Caco-2 (cell line): ENCODE data around the gene TSHZ2. TPM values are rescaled to one million over a fixed set of nuclear protein-coding genes. Genes with fewer than 3 reads are reported as not detected.
"Not testable (repeated sequence)": the region's sequence is repeated elsewhere in the genome, so short reads cannot be mapped to it uniquely, and the experiment has no call there.

ENCODE experiments used
- BruUV-seq: library from RNA; stranded (reverse); fragments of 400-500 nt; replicated peaks from 2 replicates; lab custom pipeline; 2021; lab: Mats Ljungman, UMichigan
- CTCF ChIA-PET: fragments of 300-600 bp; sonication (Branson Sonifier 250); formaldehyde crosslinking; loops from one replicate; lab custom pipeline; 2022; ENCODE audit warnings: antibody characterized with exemption; lab: Charles Lee
- POLR2A ChIA-PET: fragments of 300-600 bp; sonication (Branson Sonifier 250); formaldehyde crosslinking; loops from one replicate; lab custom pipeline; 2022; ENCODE audit warnings: antibody characterized with exemption; lab: Charles Lee
- DNase-seq, 2 experiments: peaks; one replicate each; pipeline versions ENCODE4 v3.0.0 to v3.0.0-alpha.2; 2020 to 2022
- H3K27me3 ChIP-seq: replicated peaks from 2 replicates; pipeline ENCODE4 v1.6.0; 2011; ENCODE audit warnings: low read length; ENCODE audit not compliant: control insufficient read depth, insufficient read depth
- H3K36me3 ChIP-seq: 2 replicates; pipeline ENCODE4 v1.5.1; 2011; ENCODE audit warnings: low read length; ENCODE audit not compliant: control insufficient read depth, insufficient read depth
- H3K4me1 ChIP-seq: fragments of 250-450 bp; sonication (Bioruptor Pico); 2 replicates; pipeline ENCODE4 v1.5.1; 2020; ENCODE audit warnings: mild to moderate bottlenecking
- H3K4me3 ChIP-seq: 2 replicates; pipeline ENCODE4 v1.5.1; 2011; ENCODE audit warnings: low read depth, mild to moderate bottlenecking, control low read depth, low read length
- H3K9me3 ChIP-seq: fragments of 250-450 bp; sonication (Bioruptor Pico); 2 replicates; pipeline ENCODE4 v1.5.1; 2020; ENCODE audit warnings: mild to moderate bottlenecking, moderate library complexity
- H3K27ac Mint-ChIP-seq: one replicate; pipeline ENCODE4 v1.8.0; 2022; ENCODE audit warnings: mixed read lengths; ENCODE audit not compliant: unreplicated experiment
- H3K27me3 Mint-ChIP-seq: one replicate; pipeline ENCODE4 v1.8.0; 2022; ENCODE audit warnings: mixed read lengths; ENCODE audit not compliant: insufficient read depth, unreplicated experiment
- H3K36me3 Mint-ChIP-seq: one replicate; pipeline ENCODE4 v1.8.0; 2022; ENCODE audit warnings: mild to moderate bottlenecking, mixed read lengths; ENCODE audit not compliant: insufficient read depth, unreplicated experiment
- H3K4me1 Mint-ChIP-seq: one replicate; pipeline ENCODE4 v1.8.0; 2022; ENCODE audit warnings: low read depth, mixed read lengths; ENCODE audit not compliant: unreplicated experiment
- H3K4me3 Mint-ChIP-seq: one replicate; pipeline ENCODE4 v1.8.0; 2022; ENCODE audit warnings: mild to moderate bottlenecking, moderate library complexity, mixed read lengths; ENCODE audit not compliant: unreplicated experiment
- H3K9me3 Mint-ChIP-seq: one replicate; pipeline ENCODE4 v1.8.0; 2022; ENCODE audit warnings: mixed read lengths; ENCODE audit not compliant: unreplicated experiment
- intact Hi-C: fragments of 100-400 bp; cut with micrococcal nuclease; formaldehyde crosslinking; loops from one replicate; pipeline ENCODE4 v1.10.0; 2022; ENCODE audit not compliant: unreplicated experiment
- total RNA-seq: library from RNA; stranded (reverse); gene quantifications from 2 replicates; pipeline ENCODE4 v1.2.3, GENCODE V29; 2022
- TF ChIP-seq, protein P1 (sequence below), 2 experiments: fragments of 200-600 bp in 1 of 2; IDR thresholded peaks; 1 replicate in 1 of 2; 2 replicates in 1 of 2; pipeline versions ENCODE4 v1.5.1 to v1.8.0; 2011 to 2022; ENCODE audit warnings: antibody characterized with exemption in 1 of 2, control low read depth in 1 of 2, inconsistent platforms in 1 of 2, low read depth in 1 of 2, low read length in 1 of 2, mild to moderate bottlenecking in 1 of 2, moderate library complexity in 1 of 2; ENCODE audit not compliant: insufficient read depth in 1 of 2, severe bottlenecking in 1 of 2, unreplicated experiment in 1 of 2

TSHZ2 gene
- total RNA-seq, 1 experiment from 2014 or later: 0.07 TPM

DNA sequence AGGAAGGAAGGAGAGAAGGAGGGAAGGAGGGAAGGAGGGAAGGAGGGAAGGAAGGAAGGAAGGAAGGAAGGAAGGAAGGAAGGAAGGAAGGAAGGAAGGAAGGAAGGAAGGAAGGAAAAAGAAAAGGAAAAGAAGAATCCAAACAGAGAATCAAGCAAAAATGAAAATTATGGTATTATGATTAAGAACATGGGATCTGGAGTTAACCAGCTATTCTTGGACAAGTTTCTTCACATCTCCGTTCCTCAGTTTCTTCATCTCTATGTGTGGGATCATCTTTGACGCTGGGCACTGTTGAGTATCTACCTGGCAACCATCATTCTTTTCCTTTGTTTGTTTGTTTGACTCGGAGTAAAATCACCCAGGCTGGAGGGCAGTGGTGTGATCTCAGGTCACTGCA lies 549.9 kb downstream of the TSHZ2 start:
- CTCF ChIA-PET: no interaction called here

DNA sequence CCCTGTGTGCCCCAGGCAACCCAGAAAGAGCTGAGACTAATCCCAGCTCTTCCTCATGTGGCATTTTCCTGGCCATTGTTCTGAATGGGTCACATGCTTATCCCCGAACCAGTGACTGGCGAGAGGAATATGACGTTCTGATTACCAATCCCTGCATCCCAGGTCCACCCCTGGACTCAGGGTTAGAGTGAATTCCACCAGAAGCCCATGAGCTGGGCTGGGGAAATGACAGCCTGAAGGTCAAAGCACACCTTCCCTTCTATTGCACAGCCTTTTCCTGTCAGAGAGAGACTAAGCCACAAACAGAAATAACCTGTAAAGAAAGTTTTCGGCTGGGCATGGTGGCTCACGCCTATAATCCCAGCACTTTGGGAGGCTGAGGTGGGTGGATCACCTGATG lies 550.5 kb downstream of the TSHZ2 start:
- TF ChIP-seq, protein P1, sequence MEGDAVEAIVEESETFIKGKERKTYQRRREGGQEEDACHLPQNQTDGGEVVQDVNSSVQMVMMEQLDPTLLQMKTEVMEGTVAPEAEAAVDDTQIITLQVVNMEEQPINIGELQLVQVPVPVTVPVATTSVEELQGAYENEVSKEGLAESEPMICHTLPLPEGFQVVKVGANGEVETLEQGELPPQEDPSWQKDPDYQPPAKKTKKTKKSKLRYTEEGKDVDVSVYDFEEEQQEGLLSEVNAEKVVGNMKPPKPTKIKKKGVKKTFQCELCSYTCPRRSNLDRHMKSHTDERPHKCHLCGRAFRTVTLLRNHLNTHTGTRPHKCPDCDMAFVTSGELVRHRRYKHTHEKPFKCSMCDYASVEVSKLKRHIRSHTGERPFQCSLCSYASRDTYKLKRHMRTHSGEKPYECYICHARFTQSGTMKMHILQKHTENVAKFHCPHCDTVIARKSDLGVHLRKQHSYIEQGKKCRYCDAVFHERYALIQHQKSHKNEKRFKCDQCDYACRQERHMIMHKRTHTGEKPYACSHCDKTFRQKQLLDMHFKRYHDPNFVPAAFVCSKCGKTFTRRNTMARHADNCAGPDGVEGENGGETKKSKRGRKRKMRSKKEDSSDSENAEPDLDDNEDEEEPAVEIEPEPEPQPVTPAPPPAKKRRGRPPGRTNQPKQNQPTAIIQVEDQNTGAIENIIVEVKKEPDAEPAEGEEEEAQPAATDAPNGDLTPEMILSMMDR (IDR thresholded peaks at IDR 0.05; ENCODE audit: insufficient read depth in 1 of 2, low read depth in 1 of 2, low read length in 1 of 2, severe bottlenecking in 1 of 2, unreplicated experiment in 1 of 2): no peak
- Mint-ChIP-seq H3K36me3 (no peaks in the 10 kb centered on the region), H3K27me3 (no peaks in the 10 kb centered on the region), H3K9me3 (peaks cover 7% of the 10 kb centered on the region), H3K27ac (peak overlapping the region; percentile 29), H3K4me1 (peaks cover 11% of the 10 kb centered on the region), H3K4me3 (no peak overlapping the region)
- Histone ChIP-seq H3K4me1 (no peaks in the 10 kb centered on the region), H3K9me3 (no peaks in the 10 kb centered on the region), H3K36me3 (no peaks in the 10 kb centered on the region), H3K27me3 (no peaks in the 10 kb centered on the region), H3K4me3 (no peak overlapping the region)
- peak in 1 of 2 experiments; percentile 37 for DNase-seq
- no TSS peak for BruUV-seq
- ChIA-PET CTCF (interaction anchor here (0.7 kb wide), 1 partner anchor 35 kb away, joined by 3 read pairs; no protein-coding TSS in a partner anchor), POLR2A (interaction anchor here (0.7 kb wide), 1 partner anchor 25 kb away, joined by 4 read pairs; no protein-coding TSS in a partner anchor)
- intact Hi-C loops: no loop called here

More for the DNA sequence above, 549.9 kb downstream of the TSHZ2 start:
- no peak for DNase-seq
- no peaks in the 10 kb centered on the region for H3K27me3 Mint-ChIP-seq
- TF ChIP-seq, protein P1 (IDR thresholded peaks at IDR 0.05; ENCODE audit: insufficient read depth in 1 of 2, low read depth in 1 of 2, low read length in 1 of 2, severe bottlenecking in 1 of 2, unreplicated experiment in 1 of 2): no peak
- POLR2A ChIA-PET: no interaction called here
- peaks cover 17% of the 10 kb centered on the region for H3K4me1 Mint-ChIP-seq
- no peaks in the 10 kb centered on the region for H3K36me3 ChIP-seq
- H3K36me3 Mint-ChIP-seq: no peaks in the 10 kb centered on the region
- no peak overlapping the region for H3K4me3 Mint-ChIP-seq
- H3K9me3 Mint-ChIP-seq: peaks cover 7% of the 10 kb centered on the region
- no peaks in the 10 kb centered on the region for H3K27me3 ChIP-seq
- peaks cover 3% of the 10 kb centered on the region; the same call in 1 of the 2 replicates for H3K4me1 ChIP-seq
- no peak overlapping the region for H3K27ac Mint-ChIP-seq
- no peaks in the 10 kb centered on the region for H3K9me3 ChIP-seq
- BruUV-seq: no TSS peak
- no peak overlapping the region for H3K4me3 ChIP-seq
- intact Hi-C loops: no loop called here

DNA sequence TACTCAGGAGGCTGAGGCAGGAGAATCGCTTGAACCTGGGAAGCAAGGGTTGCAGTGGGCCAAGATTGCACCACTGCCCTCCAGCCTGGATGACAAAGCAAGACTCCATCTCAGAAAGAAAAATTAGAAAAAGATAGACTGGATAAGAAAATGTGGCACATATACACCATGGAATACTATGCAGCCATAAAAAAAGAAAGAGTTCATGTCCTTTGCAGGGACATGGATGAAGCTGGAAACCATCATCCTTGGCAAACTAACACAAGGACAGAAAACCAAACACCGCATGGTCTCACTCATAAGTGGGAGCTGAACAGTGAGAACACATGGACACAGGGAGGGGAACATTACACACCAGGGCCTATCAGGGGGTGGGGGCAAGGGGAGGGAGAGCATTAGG lies 551.5 kb downstream of the TSHZ2 start:
- H3K9me3 ChIP-seq, H3K36me3 ChIP-seq, H3K4me1 Mint-ChIP-seq, H3K4me3 Mint-ChIP-seq, POLR2A ChIA-PET, H3K36me3 Mint-ChIP-seq, H3K9me3 Mint-ChIP-seq, H3K27me3 Mint-ChIP-seq, BruUV-seq, H3K27me3 ChIP-seq, H3K4me1 ChIP-seq, H3K4me3 ChIP-seq, intact Hi-C loops, H3K27ac Mint-ChIP-seq: not testable (repeated sequence)
- CTCF ChIA-PET: interaction anchor here (0.7 kb wide), 1 partner anchor 36 kb away, joined by 3 read pairs; no protein-coding TSS in a partner anchor
- peak in 1 of 2 experiments; percentile 11 for DNase-seq
